ENCODE results near the gene MS4A10. TPM values are rescaled to one million over a fixed set of nuclear protein-coding genes. Genes with fewer than 3 reads are reported as not detected.

MS4A10 gene
- total and polyA plus RNA-seq, 4 donors: not detected

DNA sequence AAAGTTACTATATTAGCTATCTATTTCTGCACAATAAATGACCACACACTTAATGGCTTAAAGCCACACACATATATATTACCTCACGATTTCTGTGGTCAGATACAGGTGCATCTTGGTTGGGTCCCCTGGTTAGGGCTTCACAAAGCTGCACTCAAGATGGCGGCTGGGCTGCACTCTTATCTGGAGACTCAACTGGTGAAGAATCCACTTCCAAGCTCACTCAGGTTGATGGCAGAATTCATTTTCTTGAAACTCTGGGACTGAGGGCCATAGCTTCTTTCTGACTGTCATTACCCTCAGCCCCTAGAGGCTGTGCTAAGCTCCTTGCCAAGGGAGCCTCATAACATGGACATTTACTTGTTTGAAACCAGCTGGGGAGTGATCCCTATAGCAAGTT lies 5.1 kb upstream of the MS4A10 start (continued):
- TF ChIP-seq, protein P1, sequence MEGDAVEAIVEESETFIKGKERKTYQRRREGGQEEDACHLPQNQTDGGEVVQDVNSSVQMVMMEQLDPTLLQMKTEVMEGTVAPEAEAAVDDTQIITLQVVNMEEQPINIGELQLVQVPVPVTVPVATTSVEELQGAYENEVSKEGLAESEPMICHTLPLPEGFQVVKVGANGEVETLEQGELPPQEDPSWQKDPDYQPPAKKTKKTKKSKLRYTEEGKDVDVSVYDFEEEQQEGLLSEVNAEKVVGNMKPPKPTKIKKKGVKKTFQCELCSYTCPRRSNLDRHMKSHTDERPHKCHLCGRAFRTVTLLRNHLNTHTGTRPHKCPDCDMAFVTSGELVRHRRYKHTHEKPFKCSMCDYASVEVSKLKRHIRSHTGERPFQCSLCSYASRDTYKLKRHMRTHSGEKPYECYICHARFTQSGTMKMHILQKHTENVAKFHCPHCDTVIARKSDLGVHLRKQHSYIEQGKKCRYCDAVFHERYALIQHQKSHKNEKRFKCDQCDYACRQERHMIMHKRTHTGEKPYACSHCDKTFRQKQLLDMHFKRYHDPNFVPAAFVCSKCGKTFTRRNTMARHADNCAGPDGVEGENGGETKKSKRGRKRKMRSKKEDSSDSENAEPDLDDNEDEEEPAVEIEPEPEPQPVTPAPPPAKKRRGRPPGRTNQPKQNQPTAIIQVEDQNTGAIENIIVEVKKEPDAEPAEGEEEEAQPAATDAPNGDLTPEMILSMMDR (IDR thresholded peaks at IDR 0.05; ENCODE audit: low read depth, low read length, missing input control): no peak

DNA sequence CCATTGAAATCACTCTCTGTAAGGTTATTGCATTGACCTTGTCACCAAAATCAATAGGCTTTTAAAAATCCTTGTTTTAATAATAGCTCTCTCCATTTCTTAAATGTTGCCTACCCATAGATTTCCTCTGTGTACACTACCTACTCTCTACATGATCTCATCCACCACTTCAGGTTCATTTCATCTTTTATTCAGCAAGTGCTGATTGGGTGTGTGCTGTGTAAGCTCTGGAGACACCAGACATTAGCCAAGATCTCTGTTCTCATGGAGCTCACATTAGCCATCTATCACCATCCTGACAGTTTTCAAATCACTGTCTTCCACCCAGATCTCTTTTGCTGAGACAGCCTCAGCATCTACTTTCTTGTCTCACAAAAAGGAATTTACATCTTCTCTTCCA lies 4.4 kb upstream of the MS4A10 start:
- H3K27me3 ChIP-seq (ENCODE audit: control insufficient read depth in 4 of 4, insufficient read depth in 4 of 4, low read length in 3 of 4): no peaks in the 10 kb centered on the region
- TF ChIP-seq HNF4A (conservative IDR thresholded peaks at IDR 0.05) (no peak), FOXA2 (IDR thresholded peaks at IDR 0.05) (no peak), RXRA (IDR thresholded peaks at IDR 0.05) (no peak), FOXA1 (IDR thresholded peaks at IDR 0.05) (no peak), TAF1 (conservative IDR thresholded peaks at IDR 0.05) (no peak), NR2F2 (IDR thresholded peaks at IDR 0.05) (no peak), GABPA (IDR thresholded peaks at IDR 0.05 in 1 of 2, conservative IDR thresholded peaks at IDR 0.05 in 1 of 2) (no peak), YY1 (IDR thresholded peaks at IDR 0.05) (no peak), EGR1 (IDR thresholded peaks at IDR 0.05; ENCODE audit: low read depth in 2 of 2) (no peak)
- TF ChIP-seq, protein P2, sequence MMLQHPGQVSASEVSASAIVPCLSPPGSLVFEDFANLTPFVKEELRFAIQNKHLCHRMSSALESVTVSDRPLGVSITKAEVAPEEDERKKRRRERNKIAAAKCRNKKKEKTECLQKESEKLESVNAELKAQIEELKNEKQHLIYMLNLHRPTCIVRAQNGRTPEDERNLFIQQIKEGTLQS (IDR thresholded peaks at IDR 0.05): no peak
- TF ChIP-seq, protein P3, sequence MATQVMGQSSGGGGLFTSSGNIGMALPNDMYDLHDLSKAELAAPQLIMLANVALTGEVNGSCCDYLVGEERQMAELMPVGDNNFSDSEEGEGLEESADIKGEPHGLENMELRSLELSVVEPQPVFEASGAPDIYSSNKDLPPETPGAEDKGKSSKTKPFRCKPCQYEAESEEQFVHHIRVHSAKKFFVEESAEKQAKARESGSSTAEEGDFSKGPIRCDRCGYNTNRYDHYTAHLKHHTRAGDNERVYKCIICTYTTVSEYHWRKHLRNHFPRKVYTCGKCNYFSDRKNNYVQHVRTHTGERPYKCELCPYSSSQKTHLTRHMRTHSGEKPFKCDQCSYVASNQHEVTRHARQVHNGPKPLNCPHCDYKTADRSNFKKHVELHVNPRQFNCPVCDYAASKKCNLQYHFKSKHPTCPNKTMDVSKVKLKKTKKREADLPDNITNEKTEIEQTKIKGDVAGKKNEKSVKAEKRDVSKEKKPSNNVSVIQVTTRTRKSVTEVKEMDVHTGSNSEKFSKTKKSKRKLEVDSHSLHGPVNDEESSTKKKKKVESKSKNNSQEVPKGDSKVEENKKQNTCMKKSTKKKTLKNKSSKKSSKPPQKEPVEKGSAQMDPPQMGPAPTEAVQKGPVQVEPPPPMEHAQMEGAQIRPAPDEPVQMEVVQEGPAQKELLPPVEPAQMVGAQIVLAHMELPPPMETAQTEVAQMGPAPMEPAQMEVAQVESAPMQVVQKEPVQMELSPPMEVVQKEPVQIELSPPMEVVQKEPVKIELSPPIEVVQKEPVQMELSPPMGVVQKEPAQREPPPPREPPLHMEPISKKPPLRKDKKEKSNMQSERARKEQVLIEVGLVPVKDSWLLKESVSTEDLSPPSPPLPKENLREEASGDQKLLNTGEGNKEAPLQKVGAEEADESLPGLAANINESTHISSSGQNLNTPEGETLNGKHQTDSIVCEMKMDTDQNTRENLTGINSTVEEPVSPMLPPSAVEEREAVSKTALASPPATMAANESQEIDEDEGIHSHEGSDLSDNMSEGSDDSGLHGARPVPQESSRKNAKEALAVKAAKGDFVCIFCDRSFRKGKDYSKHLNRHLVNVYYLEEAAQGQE (IDR thresholded peaks at IDR 0.05): no peak
- TF ChIP-seq, protein P4, sequence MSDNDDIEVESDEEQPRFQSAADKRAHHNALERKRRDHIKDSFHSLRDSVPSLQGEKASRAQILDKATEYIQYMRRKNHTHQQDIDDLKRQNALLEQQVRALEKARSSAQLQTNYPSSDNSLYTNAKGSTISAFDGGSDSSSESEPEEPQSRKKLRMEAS (IDR thresholded peaks at IDR 0.05): no peak
- TF ChIP-seq, protein P1 (IDR thresholded peaks at IDR 0.05; ENCODE audit: low read depth, low read length, missing input control): no peak
- TF ChIP-seq, protein P5, sequence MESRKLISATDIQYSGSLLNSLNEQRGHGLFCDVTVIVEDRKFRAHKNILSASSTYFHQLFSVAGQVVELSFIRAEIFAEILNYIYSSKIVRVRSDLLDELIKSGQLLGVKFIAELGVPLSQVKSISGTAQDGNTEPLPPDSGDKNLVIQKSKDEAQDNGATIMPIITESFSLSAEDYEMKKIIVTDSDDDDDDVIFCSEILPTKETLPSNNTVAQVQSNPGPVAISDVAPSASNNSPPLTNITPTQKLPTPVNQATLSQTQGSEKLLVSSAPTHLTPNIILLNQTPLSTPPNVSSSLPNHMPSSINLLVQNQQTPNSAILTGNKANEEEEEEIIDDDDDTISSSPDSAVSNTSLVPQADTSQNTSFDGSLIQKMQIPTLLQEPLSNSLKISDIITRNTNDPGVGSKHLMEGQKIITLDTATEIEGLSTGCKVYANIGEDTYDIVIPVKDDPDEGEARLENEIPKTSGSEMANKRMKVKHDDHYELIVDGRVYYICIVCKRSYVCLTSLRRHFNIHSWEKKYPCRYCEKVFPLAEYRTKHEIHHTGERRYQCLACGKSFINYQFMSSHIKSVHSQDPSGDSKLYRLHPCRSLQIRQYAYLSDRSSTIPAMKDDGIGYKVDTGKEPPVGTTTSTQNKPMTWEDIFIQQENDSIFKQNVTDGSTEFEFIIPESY (IDR thresholded peaks at IDR 0.05): no peak
- no peak overlapping the region for H3K9ac ChIP-seq (ENCODE audit: low read depth in 1 of 2, low read length in 2 of 2)
- peaks cover 0 to 2% (median 0%) of the 10 kb centered on the region in 4 donors for H3K9me3 ChIP-seq (ENCODE audit: control insufficient read depth in 4 of 4, low read length in 3 of 4)
- no peaks in the 10 kb centered on the region for H3K4me1 ChIP-seq (ENCODE audit: control insufficient read depth in 4 of 4, insufficient read depth in 4 of 4, low read length in 3 of 4)
- H3K27ac ChIP-seq (ENCODE audit: low read depth in 1 of 2, low read length in 2 of 2): no peak overlapping the region
- H3K4me3 ChIP-seq (ENCODE audit: low read depth in 1 of 3, low read length in 3 of 3): no peak overlapping the region
- no peaks in the 10 kb centered on the region for H3K36me3 ChIP-seq (ENCODE audit: control insufficient read depth in 4 of 4, insufficient read depth in 3 of 4, low read depth in 1 of 4, low read length in 3 of 4)
- DNase-seq (ENCODE audit: low spot score): no peak
